SK-N-SH (cell line): ENCODE data around the gene DNAH9. TPM values are rescaled to one million over a fixed set of nuclear protein-coding genes. Genes with fewer than 3 reads are reported as not detected.

Experiments
- CTCF ChIA-PET: fragments of 300-600, 350-600 bp; formaldehyde crosslinking; extraction: SDS; loops from one replicate; lab custom pipeline; 2021; lab: Yijun Ruan, JAX
- POLR2A ChIA-PET: fragments of 350-600 bp; sonication (Branson Sonifier 250); formaldehyde crosslinking; extraction: SDS; loops from one replicate; lab custom pipeline; 2020; ENCODE audit warnings: antibody characterized with exemption, inconsistent platforms; lab: Yijun Ruan, JAX
- DNase-seq: peaks from one replicate; pipeline ENCODE4 v3.0.0; 2012
- H2AFZ ChIP-seq: fragments of 200-600 bp; sonication (generic); 2 replicates; pipeline ENCODE4 v1.8.1; 2016; ENCODE audit warnings: antibody characterized with exemption, mild to moderate bottlenecking, low read depth
- H3F3A ChIP-seq: fragments of 200-600 bp; sonication (generic); replicated peaks from 2 replicates; pipeline ENCODE3; 2016; ENCODE audit warnings: antibody characterized with exemption, mild to moderate bottlenecking; ENCODE audit not compliant: insufficient read depth
- H3K27ac ChIP-seq, 2 experiments: fragments of 200-500 bp in 1 of 2; fragments of 200-600 bp in 1 of 2; sonication (Bioruptor generic) in 1 of 2; sonication (generic), shearing (Covaris generic) in 1 of 2; 2 replicates each; pipeline versions ENCODE4 v1.5.1 to v1.6.1; 2014 to 2016; ENCODE audit warnings: low read depth in 2 of 2, inconsistent platforms in 1 of 2, low read length in 1 of 2, mild to moderate bottlenecking in 1 of 2, mixed read lengths in 1 of 2
- H3K27me3 ChIP-seq: fragments of 200-600 bp; sonication (generic), shearing (Covaris generic); 2 replicates; pipeline ENCODE4 v1.6.1; 2016; ENCODE audit warnings: mixed run types; ENCODE audit not compliant: insufficient read depth
- H3K36me3 ChIP-seq, 2 experiments: fragments of 200-500 bp in 1 of 2; fragments of 200-600 bp in 1 of 2; sonication (Bioruptor generic) in 1 of 2; sonication (generic) in 1 of 2; replicated peaks in 1 of 2; 2 replicates each; pipeline versions ENCODE3 to v1.5.1; 2014 to 2016; ENCODE audit warnings: low read length in 1 of 2, mild to moderate bottlenecking in 1 of 2; ENCODE audit not compliant: insufficient read depth in 2 of 2, control insufficient read depth in 1 of 2
- H3K4me1 ChIP-seq, 2 experiments: fragments of 200-500 bp in 1 of 2; fragments of 200-600 bp in 1 of 2; sonication (Bioruptor generic) in 1 of 2; sonication (generic), shearing (Covaris generic) in 1 of 2; 2 replicates each; pipeline versions ENCODE4 v1.5.1 to v1.6.1; 2014 to 2016; ENCODE audit warnings: low read depth in 1 of 2, low read length in 1 of 2, mixed run types in 1 of 2; ENCODE audit not compliant: insufficient read depth in 2 of 2, control insufficient read depth in 1 of 2
- H3K4me2 ChIP-seq: fragments of 200-600 bp; sonication (generic), shearing (Covaris generic); 2 replicates; pipeline ENCODE4 v1.6.1; 2017; ENCODE audit warnings: mixed run types
- H3K4me3 ChIP-seq, 2 experiments: fragments of 200-500 bp in 1 of 2; fragments of 200-600 bp in 1 of 2; sonication (Bioruptor generic) in 1 of 2; sonication (generic), shearing (Covaris generic) in 1 of 2; 2 replicates each; pipeline versions ENCODE4 v1.5.1 to v1.8.1; 2014 to 2016; ENCODE audit warnings: low read depth in 2 of 2, inconsistent platforms in 1 of 2, low read length in 1 of 2, mild to moderate bottlenecking in 1 of 2, mixed read lengths in 1 of 2, moderate library complexity in 1 of 2
- H3K79me2 ChIP-seq: fragments of 200-600 bp; sonication (generic); 2 replicates; pipeline ENCODE4 v1.8.1; 2017; ENCODE audit warnings: mild to moderate bottlenecking; ENCODE audit not compliant: insufficient read depth
- H3K9ac ChIP-seq: fragments of 200-600 bp; sonication (generic); 2 replicates; pipeline ENCODE4 v1.6.1; 2017; ENCODE audit warnings: mixed run types
- H3K9me2 ChIP-seq: fragments of 200-600 bp; sonication (generic); 2 replicates; pipeline ENCODE4 v1.6.1; 2017; ENCODE audit warnings: mixed run types
- H3K9me3 ChIP-seq: fragments of 200-600 bp; sonication (generic); 2 replicates; pipeline ENCODE4 v1.6.1; 2017; ENCODE audit warnings: mixed run types, mild to moderate bottlenecking, moderate library complexity
- H4K20me1 ChIP-seq: fragments of 200-600 bp; sonication (generic); 2 replicates; pipeline ENCODE4 v1.6.1; 2017; ENCODE audit warnings: mild to moderate bottlenecking, mixed run types; ENCODE audit not compliant: insufficient read depth
- CHD2 ChIP-seq: fragments of 150-350 bp; IDR thresholded peaks from 2 replicates; pipeline ENCODE4 v1.6.1; 2018; ENCODE audit warnings: low read length; ENCODE audit not compliant: partially characterized antibody
- EZH2phosphoT487 ChIP-seq: fragments of 200-600 bp; sonication (generic); IDR thresholded peaks from 2 replicates; pipeline ENCODE4 v1.6.1; 2017; ENCODE audit warnings: low read depth, mixed run types, mild to moderate bottlenecking, antibody characterized with exemption, moderate library complexity, borderline replicate concordance
- FOSL2 ChIP-seq: IDR thresholded peaks from 2 replicates; pipeline ENCODE4 v1.4.0; 2012; ENCODE audit warnings: low read depth, mild to moderate bottlenecking, moderate library complexity, borderline replicate concordance
- FOXM1 ChIP-seq: IDR thresholded peaks from 2 replicates; pipeline ENCODE4 v1.4.0; 2012; ENCODE audit warnings: low read depth, mild to moderate bottlenecking
- JUND ChIP-seq: IDR thresholded peaks from 2 replicates; pipeline ENCODE4 v1.4.0; 2012
- MEF2A ChIP-seq: IDR thresholded peaks from 2 replicates; pipeline ENCODE4 v1.4.0; 2012; ENCODE audit warnings: low read depth, borderline replicate concordance
- NFIC ChIP-seq: IDR thresholded peaks from 2 replicates; pipeline ENCODE4 v1.4.0; 2012; ENCODE audit warnings: borderline replicate concordance
- POLR2AphosphoS5 ChIP-seq: IDR thresholded peaks from 2 replicates; pipeline ENCODE4 v1.6.1; 2012; ENCODE audit warnings: low read depth, low read length
- RAD21 ChIP-seq: IDR thresholded peaks from 2 replicates; pipeline ENCODE4 v1.6.1; 2012; ENCODE audit warnings: mild to moderate bottlenecking, low read length
- RFX5 ChIP-seq: IDR thresholded peaks from 2 replicates; pipeline ENCODE4 v1.6.1; 2012; ENCODE audit warnings: mild to moderate bottlenecking, improper control_type of control experiment, low read length
- SIN3A ChIP-seq: IDR thresholded peaks from 2 replicates; pipeline ENCODE4 v1.6.1; 2012; ENCODE audit warnings: low read depth, mild to moderate bottlenecking, low read length, moderate library complexity, borderline replicate concordance
- TAF1 ChIP-seq: IDR thresholded peaks from 2 replicates; pipeline ENCODE4 v1.6.1; 2012; ENCODE audit warnings: low read depth, mild to moderate bottlenecking, low read length, moderate library complexity, borderline replicate concordance
- TCF12 ChIP-seq: IDR thresholded peaks from 2 replicates; pipeline ENCODE4 v1.4.0; 2012
- TEAD4 ChIP-seq: IDR thresholded peaks from 2 replicates; pipeline ENCODE4 v1.4.0; 2012; ENCODE audit warnings: mild to moderate bottlenecking, borderline replicate concordance; ENCODE audit not compliant: insufficient read depth
- YY1 ChIP-seq: IDR thresholded peaks from 2 replicates; pipeline ENCODE4 v1.4.0; 2012; ENCODE audit warnings: low read depth, mild to moderate bottlenecking
- WGBS: methylation state at CpG from one replicate; pipeline ENCODE4 v1.1.6; 2017; ENCODE audit warnings: low lambda C conversion rate; 5-methylcytosine and 5-hydroxymethylcytosine counted together
- polyA plus RNA-seq, 3 experiments: library from polyadenylated mRNA; depleted of rRNA; stranded (reverse); fragments of >200 nt; gene quantifications; 2 replicates each; pipeline ENCODE4 v1.2.3, GENCODE V29; 2012
- TF ChIP-seq, protein P1 (sequence below): fragments of 150-350 bp; IDR thresholded peaks from 2 replicates; pipeline ENCODE4 v1.6.1; 2017; ENCODE audit warnings: antibody characterized with exemption, low read length, low read depth, borderline replicate concordance
- TF ChIP-seq, protein P2 (sequence below): fragments of 150-350 bp; IDR thresholded peaks from 2 replicates; pipeline ENCODE4 v1.6.1; 2016; ENCODE audit warnings: mild to moderate bottlenecking, low read depth, low read length
- TF ChIP-seq, protein P3 (sequence below): IDR thresholded peaks from 2 replicates; pipeline ENCODE4 v1.4.0; 2012; ENCODE audit warnings: low read depth, borderline replicate concordance
- TF ChIP-seq, protein P4 (sequence below): IDR thresholded peaks from 2 replicates; pipeline ENCODE4; 2012
- TF ChIP-seq, protein P5 (sequence below): fragments of 200-600 bp; sonication (generic); IDR thresholded peaks from 2 replicates; pipeline ENCODE4 v1.6.1; 2017; ENCODE audit warnings: antibody characterized with exemption, mild to moderate bottlenecking, moderate library complexity

The DNAH9 gene
- polyA plus RNA-seq, 1 of the 3 experiments (the other 2 are of a cell fraction) = not detected

DNA sequence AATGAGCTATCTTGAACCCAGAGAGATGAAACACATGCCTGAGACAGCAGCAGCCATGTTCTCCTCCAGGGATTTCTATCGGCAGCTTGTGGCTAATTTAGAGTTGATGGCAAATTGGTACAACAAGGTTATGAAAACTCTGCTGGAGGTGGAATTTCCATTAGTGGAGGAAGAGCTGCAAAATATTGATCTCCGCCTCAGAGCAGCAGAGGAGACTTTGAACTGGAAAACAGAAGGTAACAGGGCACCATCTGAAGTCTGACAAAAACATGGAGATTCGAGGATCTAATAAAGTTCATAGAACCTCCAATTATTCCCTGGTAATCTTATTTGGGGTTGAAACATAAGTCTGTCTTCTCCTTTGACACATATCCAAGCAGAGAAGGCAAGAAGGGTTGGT is 52.8 kb downstream of the DNAH9 start:
- Histone ChIP-seq H3K4me2 (no peak overlapping the region), H3K4me1 (no peaks in the 10 kb centered on the region), H3K9me2 (no peaks in the 10 kb centered on the region), H2AFZ (no peak overlapping the region), H3F3A (no peaks in the 10 kb centered on the region), H3K9ac (no peak overlapping the region), H3K4me3 (no peak overlapping the region), H3K27me3 (no peaks in the 10 kb centered on the region)
- POLR2A ChIA-PET = no interaction called here
- no peak for DNase-seq
- 35% methylated on average over 3 of the region's 3 CpGs for WGBS
- no peak for TF ChIP-seq CHD2
- TF ChIP-seq EZH2phosphoT487 = no peak
- TF ChIP-seq RAD21 = no peak
- TF ChIP-seq, protein P1, sequence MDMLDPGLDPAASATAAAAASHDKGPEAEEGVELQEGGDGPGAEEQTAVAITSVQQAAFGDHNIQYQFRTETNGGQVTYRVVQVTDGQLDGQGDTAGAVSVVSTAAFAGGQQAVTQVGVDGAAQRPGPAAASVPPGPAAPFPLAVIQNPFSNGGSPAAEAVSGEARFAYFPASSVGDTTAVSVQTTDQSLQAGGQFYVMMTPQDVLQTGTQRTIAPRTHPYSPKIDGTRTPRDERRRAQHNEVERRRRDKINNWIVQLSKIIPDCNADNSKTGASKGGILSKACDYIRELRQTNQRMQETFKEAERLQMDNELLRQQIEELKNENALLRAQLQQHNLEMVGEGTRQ = no peak
- TF ChIP-seq FOXM1 = no peak
- TF ChIP-seq, protein P2, sequence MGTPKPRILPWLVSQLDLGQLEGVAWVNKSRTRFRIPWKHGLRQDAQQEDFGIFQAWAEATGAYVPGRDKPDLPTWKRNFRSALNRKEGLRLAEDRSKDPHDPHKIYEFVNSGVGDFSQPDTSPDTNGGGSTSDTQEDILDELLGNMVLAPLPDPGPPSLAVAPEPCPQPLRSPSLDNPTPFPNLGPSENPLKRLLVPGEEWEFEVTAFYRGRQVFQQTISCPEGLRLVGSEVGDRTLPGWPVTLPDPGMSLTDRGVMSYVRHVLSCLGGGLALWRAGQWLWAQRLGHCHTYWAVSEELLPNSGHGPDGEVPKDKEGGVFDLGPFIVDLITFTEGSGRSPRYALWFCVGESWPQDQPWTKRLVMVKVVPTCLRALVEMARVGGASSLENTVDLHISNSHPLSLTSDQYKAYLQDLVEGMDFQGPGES = no peak
- no peak for TF ChIP-seq TCF12
- TF ChIP-seq, protein P3, sequence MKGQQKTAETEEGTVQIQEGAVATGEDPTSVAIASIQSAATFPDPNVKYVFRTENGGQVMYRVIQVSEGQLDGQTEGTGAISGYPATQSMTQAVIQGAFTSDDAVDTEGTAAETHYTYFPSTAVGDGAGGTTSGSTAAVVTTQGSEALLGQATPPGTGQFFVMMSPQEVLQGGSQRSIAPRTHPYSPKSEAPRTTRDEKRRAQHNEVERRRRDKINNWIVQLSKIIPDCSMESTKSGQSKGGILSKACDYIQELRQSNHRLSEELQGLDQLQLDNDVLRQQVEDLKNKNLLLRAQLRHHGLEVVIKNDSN = no peak
- TF ChIP-seq RFX5 = no peak
- no peak for TF ChIP-seq MEF2A
- TF ChIP-seq, protein P4, sequence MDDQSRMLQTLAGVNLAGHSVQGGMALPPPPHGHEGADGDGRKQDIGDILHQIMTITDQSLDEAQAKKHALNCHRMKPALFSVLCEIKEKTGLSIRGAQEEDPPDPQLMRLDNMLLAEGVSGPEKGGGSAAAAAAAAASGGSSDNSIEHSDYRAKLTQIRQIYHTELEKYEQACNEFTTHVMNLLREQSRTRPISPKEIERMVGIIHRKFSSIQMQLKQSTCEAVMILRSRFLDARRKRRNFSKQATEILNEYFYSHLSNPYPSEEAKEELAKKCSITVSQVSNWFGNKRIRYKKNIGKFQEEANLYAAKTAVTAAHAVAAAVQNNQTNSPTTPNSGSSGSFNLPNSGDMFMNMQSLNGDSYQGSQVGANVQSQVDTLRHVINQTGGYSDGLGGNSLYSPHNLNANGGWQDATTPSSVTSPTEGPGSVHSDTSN = no peak
- no peak for TF ChIP-seq YY1
- TF ChIP-seq, all 33 proteins: peak for 0
- Histone ChIP-seq H3K36me3 (no peaks in the 10 kb centered on the region), H3K79me2 (no peaks in the 10 kb centered on the region), H3K9me3 (no peaks in the 10 kb centered on the region), H3K27ac (no peak overlapping the region), H4K20me1 (no peaks in the 10 kb centered on the region)
- CTCF ChIA-PET = no interaction called here

DNA sequence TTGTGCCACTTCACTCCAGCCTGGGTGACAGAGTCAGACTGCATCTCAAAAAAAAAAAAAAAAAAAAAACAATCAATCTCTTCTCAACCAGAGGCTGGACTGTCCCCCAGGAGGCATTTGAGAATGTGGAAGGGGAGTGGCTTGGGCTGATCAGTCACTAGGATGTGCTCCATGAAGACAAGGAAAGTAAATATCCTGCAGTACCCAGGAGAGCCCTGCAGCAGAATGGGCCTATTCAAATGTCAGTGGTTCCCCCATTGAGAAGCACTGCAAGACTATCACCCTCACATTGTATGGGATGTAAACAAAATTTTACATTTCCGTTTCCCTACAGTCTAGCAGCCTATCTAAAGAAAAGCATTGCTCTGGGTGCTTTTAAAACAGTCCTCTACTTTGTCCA is 70.3 kb downstream of the DNAH9 start:
- Histone ChIP-seq H4K20me1 (no peaks in the 10 kb centered on the region), H3K4me2 (no peak overlapping the region), H3K4me3 (no peak overlapping the region), H3K9ac (no peak overlapping the region), H3K79me2 (no peaks in the 10 kb centered on the region), H3K9me2 (no peaks in the 10 kb centered on the region), H2AFZ (no peak overlapping the region), H3K27ac (no peak overlapping the region), H3K36me3 (no peaks in the 10 kb centered on the region), H3K4me1 (no peaks in the 10 kb centered on the region), H3F3A (no peaks in the 10 kb centered on the region), H3K27me3 (no peaks in the 10 kb centered on the region), H3K9me3 (no peaks in the 10 kb centered on the region)
- ChIA-PET POLR2A (no interaction called here), CTCF (no interaction called here)
- WGBS = 5% methylated on average over 1 of the region's 1 CpG
- DNase-seq = no peak
- TF ChIP-seq CHD2 = no peak
- TF ChIP-seq, protein P1 = no peak
- TF ChIP-seq SIN3A = no peak
- no peak for TF ChIP-seq YY1
- no peak for TF ChIP-seq RFX5
- no peak for TF ChIP-seq POLR2AphosphoS5
- TF ChIP-seq FOSL2 = no peak
- no peak for TF ChIP-seq JUND
- TF ChIP-seq NFIC = no peak
- no peak for TF ChIP-seq TEAD4
- no peak for TF ChIP-seq TAF1
- TF ChIP-seq, protein P5, sequence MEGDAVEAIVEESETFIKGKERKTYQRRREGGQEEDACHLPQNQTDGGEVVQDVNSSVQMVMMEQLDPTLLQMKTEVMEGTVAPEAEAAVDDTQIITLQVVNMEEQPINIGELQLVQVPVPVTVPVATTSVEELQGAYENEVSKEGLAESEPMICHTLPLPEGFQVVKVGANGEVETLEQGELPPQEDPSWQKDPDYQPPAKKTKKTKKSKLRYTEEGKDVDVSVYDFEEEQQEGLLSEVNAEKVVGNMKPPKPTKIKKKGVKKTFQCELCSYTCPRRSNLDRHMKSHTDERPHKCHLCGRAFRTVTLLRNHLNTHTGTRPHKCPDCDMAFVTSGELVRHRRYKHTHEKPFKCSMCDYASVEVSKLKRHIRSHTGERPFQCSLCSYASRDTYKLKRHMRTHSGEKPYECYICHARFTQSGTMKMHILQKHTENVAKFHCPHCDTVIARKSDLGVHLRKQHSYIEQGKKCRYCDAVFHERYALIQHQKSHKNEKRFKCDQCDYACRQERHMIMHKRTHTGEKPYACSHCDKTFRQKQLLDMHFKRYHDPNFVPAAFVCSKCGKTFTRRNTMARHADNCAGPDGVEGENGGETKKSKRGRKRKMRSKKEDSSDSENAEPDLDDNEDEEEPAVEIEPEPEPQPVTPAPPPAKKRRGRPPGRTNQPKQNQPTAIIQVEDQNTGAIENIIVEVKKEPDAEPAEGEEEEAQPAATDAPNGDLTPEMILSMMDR = no peak
